ENCODE measurements around the gene PCP2.

Gene PCP2

DNA sequence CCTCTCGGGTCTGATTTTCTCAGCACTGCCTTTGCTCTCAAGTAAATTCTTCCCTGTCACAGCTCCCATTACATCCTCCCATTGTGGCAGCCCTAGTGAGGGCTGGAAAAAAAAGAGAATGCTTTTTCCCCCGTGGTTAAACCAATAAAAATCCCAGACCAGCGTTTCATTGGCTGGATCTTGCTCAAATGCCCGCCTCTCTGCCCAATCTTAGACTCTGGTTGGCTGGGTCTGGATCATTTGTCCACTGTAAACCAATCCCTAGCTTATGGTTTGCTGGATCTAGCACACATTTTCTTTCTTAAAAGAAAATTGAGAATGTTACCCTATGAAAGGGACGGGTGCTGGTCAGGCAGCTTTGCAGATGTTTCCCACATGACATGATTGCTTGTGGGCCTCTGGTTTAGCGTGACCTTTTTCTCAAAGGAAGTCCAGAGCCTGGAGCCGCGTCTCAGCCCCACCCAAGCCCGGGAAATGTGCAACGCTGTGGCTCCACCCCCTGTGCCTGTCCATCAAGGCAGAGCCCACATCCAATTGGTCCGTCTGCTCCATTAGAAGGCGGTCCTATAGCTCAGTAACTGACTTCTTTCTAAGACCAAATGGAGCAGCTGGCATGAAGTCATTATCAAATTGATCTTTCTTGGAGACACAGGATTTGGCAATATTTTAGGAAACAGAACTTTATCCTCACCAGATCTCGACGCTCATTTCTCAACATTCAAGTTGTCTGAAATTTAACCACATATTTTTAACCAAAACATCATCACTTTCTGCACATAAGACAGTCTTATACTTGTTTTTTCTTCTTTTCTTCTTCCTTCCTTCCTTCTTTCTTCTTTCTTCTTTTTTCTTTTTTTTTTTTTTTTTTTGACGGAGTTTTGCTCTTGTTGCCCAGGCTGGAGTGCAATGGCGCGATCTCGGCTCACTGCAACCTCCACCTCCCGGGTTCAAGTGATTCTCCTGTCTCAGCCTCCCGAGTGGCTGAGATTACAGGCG lies 40.8 kb upstream of the PCP2 start:
- Histone ChIP-seq H2BK5ac (ENCODE audit: low read length) (no peak overlapping the region), H3K27me3 (ENCODE audit: control insufficient read depth in 3 of 3, insufficient read depth in 3 of 3, low read depth in 1 of 3, low read length in 3 of 3) (peaks cover 0 to 26% (median 24%) of the 10 kb centered on the region in 3 experiments), H3K9me3 (replicated peaks in 1 of 2; ENCODE audit: control insufficient read depth in 2 of 2, insufficient read depth in 1 of 2, low read depth in 1 of 2, low read length in 2 of 2) (peaks cover 0 to 3% of the 10 kb centered on the region in 2 donors), H4K91ac (ENCODE audit: low read depth, low read length, poor library complexity) (no peak overlapping the region), H3K14ac (ENCODE audit: low read length) (no peak overlapping the region), H3K23ac (ENCODE audit: low read depth, low read length, poor library complexity) (no peak overlapping the region), H3K18ac (ENCODE audit: low read length) (no peak overlapping the region), H2AFZ (ENCODE audit: low read length) (peak overlapping the region; percentile 66), H2AK5ac (ENCODE audit: low read depth, low read length) (no peak overlapping the region), H3K4ac (ENCODE audit: low read length) (no peak overlapping the region), H2BK120ac (ENCODE audit: low read depth, low read length) (no peak overlapping the region), H3K4me3 (ENCODE audit: low read length in 2 of 2) (no peak overlapping the region), H3K27ac (replicated peaks; ENCODE audit: low read length) (no peak overlapping the region), H3K9ac (ENCODE audit: low read depth, low read length, poor library complexity) (no peak overlapping the region), H3K79me1 (ENCODE audit: low read depth, low read length) (peaks cover 4% of the 10 kb centered on the region), H3K4me1 (ENCODE audit: control insufficient read depth in 2 of 2, insufficient read depth in 1 of 2, low read depth in 1 of 2, low read length in 2 of 2) (peaks cover 0 to 7% of the 10 kb centered on the region in 2 donors), H4K8ac (ENCODE audit: low read depth, low read length) (no peak overlapping the region), H2BK15ac (ENCODE audit: low read length) (no peak overlapping the region), H2BK12ac (ENCODE audit: low read length) (no peak overlapping the region), H3K36me3 (replicated peaks in 1 of 2; ENCODE audit: control insufficient read depth in 2 of 2, insufficient read depth in 2 of 2, low read length in 2 of 2) (no peaks in the 10 kb centered on the region), H3K4me2 (ENCODE audit: insufficient read depth, low read length, poor library complexity, severe bottlenecking) (no peak overlapping the region)
- DNase-seq (ENCODE audit: low spot score), result no peak
- WGBS, 2 donors (ENCODE audit: extremely low coverage in 2 of 2, insufficient read length in 2 of 2, insufficient replicate concordance in 1 of 2), result no CpG with 5 or more reads among the region's 21 CpGs

DNA sequence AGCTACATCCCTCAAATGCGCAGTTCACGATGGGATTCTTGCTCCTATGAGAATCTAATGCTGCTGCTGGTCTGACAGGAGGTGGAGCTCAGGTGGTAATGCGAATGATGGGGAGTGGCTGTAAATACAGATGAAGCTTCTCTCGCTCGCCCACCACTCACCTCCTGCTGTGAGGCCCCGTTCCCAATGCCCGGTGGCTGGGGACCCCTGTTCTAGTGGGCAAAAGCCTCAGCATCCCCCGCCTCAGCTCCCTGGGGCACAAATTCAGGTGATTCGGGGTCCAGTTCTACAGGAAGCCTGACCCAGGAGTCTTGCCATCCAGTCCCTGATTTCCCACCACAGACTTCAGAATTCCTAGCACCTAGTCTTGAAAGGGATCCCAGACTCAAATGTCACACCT lies 39.0 kb upstream of the PCP2 start:
- Histone ChIP-seq H3K27me3 (ENCODE audit: control insufficient read depth in 3 of 3, insufficient read depth in 3 of 3, low read depth in 1 of 3, low read length in 3 of 3) (peaks cover 0 to 24% (median 23%) of the 10 kb centered on the region in 3 experiments), H2BK5ac (ENCODE audit: low read length) (no peak overlapping the region), H3K4me3 (ENCODE audit: low read length in 2 of 2) (no peak overlapping the region), H3K4ac (ENCODE audit: low read length) (no peak overlapping the region), H3K36me3 (replicated peaks in 1 of 2; ENCODE audit: control insufficient read depth in 2 of 2, insufficient read depth in 2 of 2, low read length in 2 of 2) (no peaks in the 10 kb centered on the region), H4K91ac (ENCODE audit: low read depth, low read length, poor library complexity) (no peak overlapping the region), H3K79me1 (ENCODE audit: low read depth, low read length) (peaks cover 1% of the 10 kb centered on the region), H3K4me2 (ENCODE audit: insufficient read depth, low read length, poor library complexity, severe bottlenecking) (no peak overlapping the region), H3K27ac (replicated peaks; ENCODE audit: low read length) (no peak overlapping the region), H3K9ac (ENCODE audit: low read depth, low read length, poor library complexity) (no peak overlapping the region), H2AK5ac (ENCODE audit: low read depth, low read length) (no peak overlapping the region), H2BK120ac (ENCODE audit: low read depth, low read length) (no peak overlapping the region), H4K8ac (ENCODE audit: low read depth, low read length) (no peak overlapping the region), H2BK12ac (ENCODE audit: low read length) (no peak overlapping the region), H3K9me3 (replicated peaks in 1 of 2; ENCODE audit: control insufficient read depth in 2 of 2, insufficient read depth in 1 of 2, low read depth in 1 of 2, low read length in 2 of 2) (peaks cover 0 to 3% of the 10 kb centered on the region in 2 donors), H2AFZ (ENCODE audit: low read length) (no peak overlapping the region), H3K4me1 (ENCODE audit: control insufficient read depth in 2 of 2, insufficient read depth in 1 of 2, low read depth in 1 of 2, low read length in 2 of 2) (peaks cover 0 to 5% of the 10 kb centered on the region in 2 donors), H3K18ac (ENCODE audit: low read length) (no peak overlapping the region), H2BK15ac (ENCODE audit: low read length) (no peak overlapping the region), H3K14ac (ENCODE audit: low read length) (no peak overlapping the region), H3K23ac (ENCODE audit: low read depth, low read length, poor library complexity) (no peak overlapping the region)
- no CpG with 5 or more reads among the region's 9 CpGs for WGBS, 2 donors (ENCODE audit: extremely low coverage in 2 of 2, insufficient read length in 2 of 2, insufficient replicate concordance in 1 of 2)
- DNase-seq (ENCODE audit: low spot score), result no peak

DNA sequence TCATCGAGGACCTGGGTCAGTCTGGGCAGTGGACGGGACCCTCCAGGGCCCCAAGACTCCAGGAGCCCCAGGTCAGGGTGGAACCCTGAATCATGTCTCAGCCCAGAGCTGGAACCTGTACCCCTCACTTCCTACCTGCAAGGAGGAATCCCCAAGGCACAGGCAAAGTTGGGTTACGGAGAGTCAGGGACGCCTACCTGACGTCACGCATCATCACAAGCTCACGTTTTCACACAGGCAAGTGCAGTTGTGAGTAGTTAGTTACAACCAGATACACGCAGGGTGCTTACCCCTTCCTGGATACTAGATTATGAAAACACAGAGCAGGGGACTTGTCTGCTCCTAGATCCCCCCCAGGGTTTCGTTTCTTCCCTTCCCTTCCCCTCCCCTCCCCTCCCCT lies 37.3 kb upstream of the PCP2 start:
- no peak overlapping the region for H2BK120ac ChIP-seq (ENCODE audit: low read depth, low read length)
- H3K27me3 ChIP-seq (ENCODE audit: control insufficient read depth in 3 of 3, insufficient read depth in 3 of 3, low read depth in 1 of 3, low read length in 3 of 3), result peaks cover 0 to 22% (median 20%) of the 10 kb centered on the region in 3 experiments
- H3K4me2 ChIP-seq (ENCODE audit: insufficient read depth, low read length, poor library complexity, severe bottlenecking), result no peak overlapping the region
- no peak overlapping the region for H3K14ac ChIP-seq (ENCODE audit: low read length)
- peak overlapping the region; percentile 80 for H2AFZ ChIP-seq (ENCODE audit: low read length)
- no peak overlapping the region for H2BK5ac ChIP-seq (ENCODE audit: low read length)
- H3K23ac ChIP-seq (ENCODE audit: low read depth, low read length, poor library complexity), result no peak overlapping the region
- no peak overlapping the region for H3K9ac ChIP-seq (ENCODE audit: low read depth, low read length, poor library complexity)
- H2AK5ac ChIP-seq (ENCODE audit: low read depth, low read length), result peak overlapping the region; percentile 17
- no peak overlapping the region for H3K4ac ChIP-seq (ENCODE audit: low read length)
- H4K8ac ChIP-seq (ENCODE audit: low read depth, low read length), result no peak overlapping the region
- H3K27ac ChIP-seq (replicated peaks; ENCODE audit: low read length), result no peak overlapping the region
- no CpG with 5 or more reads among the region's 9 CpGs for WGBS, 2 donors (ENCODE audit: extremely low coverage in 2 of 2, insufficient read length in 2 of 2, insufficient replicate concordance in 1 of 2)
- peaks cover 0 to 5% of the 10 kb centered on the region in 2 donors for H3K4me1 ChIP-seq (ENCODE audit: control insufficient read depth in 2 of 2, insufficient read depth in 1 of 2, low read depth in 1 of 2, low read length in 2 of 2)
- H4K91ac ChIP-seq (ENCODE audit: low read depth, low read length, poor library complexity), result no peak overlapping the region
- no peak overlapping the region for H2BK12ac ChIP-seq (ENCODE audit: low read length)
- H3K9me3 ChIP-seq (replicated peaks in 1 of 2; ENCODE audit: control insufficient read depth in 2 of 2, insufficient read depth in 1 of 2, low read depth in 1 of 2, low read length in 2 of 2), result peaks cover 0 to 3% of the 10 kb centered on the region in 2 donors
- H3K36me3 ChIP-seq (replicated peaks in 1 of 2; ENCODE audit: control insufficient read depth in 2 of 2, insufficient read depth in 2 of 2, low read length in 2 of 2), result no peaks in the 10 kb centered on the region
- H3K4me3 ChIP-seq (ENCODE audit: low read length in 2 of 2), result peak overlapping the region in 1 of 2 donors; percentile 47
- H3K79me1 ChIP-seq (ENCODE audit: low read depth, low read length), result no peaks in the 10 kb centered on the region
- no peak overlapping the region for H2BK15ac ChIP-seq (ENCODE audit: low read length)
- no peak overlapping the region for H3K18ac ChIP-seq (ENCODE audit: low read length)
- no peak for DNase-seq (ENCODE audit: low spot score)

GRCh38 chr19:7670150-7670783 lies 36.7 kb upstream of the PCP2 start:
- Histone ChIP-seq H3K14ac (ENCODE audit: low read length) (no peak overlapping the region), H3K4ac (ENCODE audit: low read length) (no peak overlapping the region), H3K36me3 (replicated peaks in 1 of 2; ENCODE audit: control insufficient read depth in 2 of 2, insufficient read depth in 2 of 2, low read length in 2 of 2) (no peaks in the 10 kb centered on the region), H2BK120ac (ENCODE audit: low read depth, low read length) (no peak overlapping the region), H2BK15ac (ENCODE audit: low read length) (peak overlapping the region; percentile 9), H4K91ac (ENCODE audit: low read depth, low read length, poor library complexity) (no peak overlapping the region), H3K23ac (ENCODE audit: low read depth, low read length, poor library complexity) (peak overlapping the region; percentile 65), H3K18ac (ENCODE audit: low read length) (peak overlapping the region; percentile 90), H3K27me3 (ENCODE audit: control insufficient read depth in 3 of 3, insufficient read depth in 3 of 3, low read depth in 1 of 3, low read length in 3 of 3) (peaks cover 0 to 22% (median 20%) of the 10 kb centered on the region in 3 experiments), H2BK12ac (ENCODE audit: low read length) (peak overlapping the region; percentile 90), H3K9me3 (replicated peaks in 1 of 2; ENCODE audit: control insufficient read depth in 2 of 2, insufficient read depth in 1 of 2, low read depth in 1 of 2, low read length in 2 of 2) (peaks cover 0 to 3% of the 10 kb centered on the region in 2 donors), H2AK5ac (ENCODE audit: low read depth, low read length) (peak overlapping the region; percentile 17), H3K9ac (ENCODE audit: low read depth, low read length, poor library complexity) (peak overlapping the region; percentile 70), H2BK5ac (ENCODE audit: low read length) (no peak overlapping the region), H3K27ac (replicated peaks; ENCODE audit: low read length) (no peak overlapping the region), H3K4me2 (ENCODE audit: insufficient read depth, low read length, poor library complexity, severe bottlenecking) (peak overlapping the region; percentile 57), H2AFZ (ENCODE audit: low read length) (peak overlapping the region; percentile 80), H3K4me3 (ENCODE audit: low read length in 2 of 2) (peak overlapping the region; percentile 21 to 47), H4K8ac (ENCODE audit: low read depth, low read length) (no peak overlapping the region), H3K4me1 (ENCODE audit: control insufficient read depth in 2 of 2, insufficient read depth in 1 of 2, low read depth in 1 of 2, low read length in 2 of 2) (peaks cover 0 to 5% of the 10 kb centered on the region in 2 donors), H3K79me1 (ENCODE audit: low read depth, low read length) (no peaks in the 10 kb centered on the region)
- no peak for DNase-seq (ENCODE audit: low spot score)
- no CpG with 5 or more reads among the region's 43 CpGs for WGBS, 2 donors (ENCODE audit: extremely low coverage in 2 of 2, insufficient read length in 2 of 2, insufficient replicate concordance in 1 of 2)
